ENCODE data around the gene IQCK.

The IQCK gene

DNA sequence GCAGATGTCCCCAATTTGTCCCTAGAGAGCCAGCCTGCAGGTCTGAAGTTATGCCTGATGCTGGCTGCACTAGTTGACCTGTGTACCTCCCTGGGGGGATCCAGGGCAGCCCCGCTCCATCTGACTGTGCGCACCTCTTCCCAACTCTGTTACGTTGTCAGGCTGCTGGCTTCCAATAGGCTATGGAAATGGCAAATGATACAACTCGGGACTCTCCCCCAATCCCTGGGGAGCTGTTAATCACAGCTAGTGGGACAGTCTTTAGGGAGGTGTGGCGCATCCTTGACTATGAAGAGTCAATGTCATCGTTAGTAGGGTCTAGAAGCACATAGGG is 136.4 kb downstream of the IQCK start:
- in situ Hi-C loops (cut with MboI; ENCODE audit: low sequenced_read_pairs): no loop called here

DNA sequence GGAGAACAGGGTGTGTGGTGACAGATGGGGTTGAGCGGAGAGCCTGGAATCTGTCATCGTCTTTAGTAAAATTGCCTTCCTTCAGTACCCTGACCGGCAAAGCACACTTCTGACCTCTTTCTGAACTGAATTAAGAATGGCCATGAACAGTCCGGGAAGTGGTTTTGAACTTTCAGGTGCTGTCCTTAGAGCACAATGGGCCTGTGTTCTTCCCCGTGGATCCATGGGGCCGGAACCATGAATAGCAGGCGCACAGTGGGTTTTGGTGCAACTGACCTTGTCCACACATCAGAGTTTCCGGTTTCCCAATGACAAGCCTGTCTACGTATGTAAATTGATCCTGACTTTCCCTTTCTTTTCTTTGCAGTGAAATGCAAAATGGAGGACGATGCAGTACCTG is 138.0 kb downstream of the IQCK start:
- in situ Hi-C loops (cut with MboI; ENCODE audit: low sequenced_read_pairs): no loop called here

DNA sequence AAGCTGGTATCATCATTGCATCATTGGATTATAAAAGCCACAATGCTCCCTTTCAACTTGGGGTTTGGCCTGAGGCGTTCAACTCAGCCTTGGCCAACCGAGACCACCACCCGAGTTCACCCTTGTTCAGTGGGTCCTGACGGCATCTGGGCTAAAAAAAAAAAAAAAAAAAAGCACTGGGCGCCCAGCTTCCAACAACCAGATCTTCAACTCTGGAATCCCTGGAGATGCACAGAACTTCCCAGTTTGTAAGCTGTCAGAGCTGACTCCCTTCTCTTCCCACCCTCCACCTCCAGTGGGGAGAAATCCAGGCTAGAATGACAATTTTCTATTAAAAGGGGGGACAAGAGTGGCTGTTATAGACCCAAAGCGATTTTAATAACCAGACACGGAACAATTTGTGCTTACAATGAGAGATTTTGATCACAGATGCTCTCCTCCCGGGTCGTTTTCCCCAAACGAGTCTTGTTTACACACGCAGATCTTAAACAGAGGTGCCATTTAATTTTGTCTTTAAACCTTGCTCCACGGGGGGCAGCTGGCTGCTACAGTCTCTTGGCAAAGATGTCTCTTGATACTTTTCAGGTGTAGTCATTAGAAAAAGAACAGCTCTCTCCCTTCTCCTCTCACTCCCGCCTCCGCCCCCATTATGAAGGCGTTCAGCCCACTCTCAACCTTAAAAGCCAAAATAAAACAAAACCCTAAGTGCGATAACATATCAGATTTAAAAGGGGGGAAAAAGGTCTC is 139.7 kb downstream of the IQCK start:
- in situ Hi-C loops (cut with MboI; ENCODE audit: low sequenced_read_pairs): no loop called here

DNA sequence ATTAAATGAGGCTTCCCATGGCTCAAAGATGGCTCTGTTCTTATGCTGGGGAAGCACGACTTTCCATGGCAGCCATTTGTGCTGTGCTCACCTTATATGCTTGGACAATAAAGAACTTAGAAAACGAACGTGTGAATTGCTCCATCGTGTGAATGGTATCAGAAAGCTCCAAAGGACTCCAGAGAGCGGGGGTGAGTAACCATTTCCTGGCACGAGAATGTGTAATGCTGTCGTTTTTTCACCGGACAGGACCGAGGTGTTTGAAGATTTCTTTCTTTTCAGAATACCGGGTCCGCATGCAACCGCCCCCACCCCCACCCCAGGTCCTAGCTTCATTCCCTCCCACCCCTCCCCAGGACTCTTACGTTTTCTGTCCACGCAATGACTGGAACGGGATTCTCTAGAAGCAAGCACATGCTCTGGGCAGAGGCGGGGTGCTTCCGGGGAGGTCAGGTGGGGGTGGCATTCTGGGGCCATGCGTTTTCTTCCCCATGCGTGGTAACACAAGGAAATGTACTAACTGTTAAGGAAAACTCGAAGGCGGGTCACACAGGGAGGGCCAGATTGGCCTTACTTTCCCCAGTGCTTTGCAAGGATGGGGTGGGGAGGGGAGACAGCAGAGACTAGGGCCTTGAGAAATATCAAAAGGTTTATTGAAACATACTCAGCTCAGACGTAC is 140.4 kb downstream of the IQCK start:
- in situ Hi-C loops (cut with MboI; ENCODE audit: low sequenced_read_pairs): no loop called here

DNA sequence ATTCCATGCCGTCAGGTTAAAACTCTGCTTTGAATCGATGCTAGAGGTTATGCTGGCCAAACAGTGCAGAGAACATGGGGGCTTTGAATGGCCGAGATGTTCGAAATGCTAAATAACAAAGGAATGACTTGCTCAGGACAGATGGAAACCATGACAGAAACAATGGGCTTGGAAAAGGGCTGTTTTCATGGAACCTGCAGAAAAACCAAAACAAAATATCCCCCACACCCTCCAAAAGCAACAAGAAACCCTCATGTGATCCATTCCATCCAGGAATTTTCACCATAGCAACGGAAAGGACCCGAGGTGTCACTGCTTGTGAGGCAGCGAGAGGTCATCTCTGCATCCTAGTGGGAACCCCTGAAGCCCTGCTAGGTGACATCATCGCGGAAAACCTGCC is 141.1 kb downstream of the IQCK start:
- in situ Hi-C loops (cut with MboI; ENCODE audit: low sequenced_read_pairs): no loop called here

DNA sequence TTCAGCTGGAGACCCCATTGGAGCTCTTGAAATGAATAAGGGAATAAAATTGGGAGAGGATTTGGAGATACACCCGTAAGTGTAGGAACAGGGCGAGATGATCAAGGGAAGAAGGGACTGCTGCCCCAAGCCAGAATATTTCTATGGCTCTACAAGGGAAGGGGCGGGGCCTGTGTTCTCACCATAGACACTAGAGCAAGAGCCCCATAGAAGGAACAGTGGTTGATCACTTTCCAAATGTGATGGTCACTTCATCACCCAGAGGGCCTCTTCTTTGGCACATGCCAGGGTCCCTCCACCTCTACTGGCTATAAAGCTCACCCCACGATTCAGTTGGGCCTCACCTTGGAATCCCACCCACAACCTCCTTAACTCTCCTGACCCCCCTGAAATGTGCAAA is 141.5 kb downstream of the IQCK start:
- in situ Hi-C loops (cut with MboI; ENCODE audit: low sequenced_read_pairs): no loop called here

DNA sequence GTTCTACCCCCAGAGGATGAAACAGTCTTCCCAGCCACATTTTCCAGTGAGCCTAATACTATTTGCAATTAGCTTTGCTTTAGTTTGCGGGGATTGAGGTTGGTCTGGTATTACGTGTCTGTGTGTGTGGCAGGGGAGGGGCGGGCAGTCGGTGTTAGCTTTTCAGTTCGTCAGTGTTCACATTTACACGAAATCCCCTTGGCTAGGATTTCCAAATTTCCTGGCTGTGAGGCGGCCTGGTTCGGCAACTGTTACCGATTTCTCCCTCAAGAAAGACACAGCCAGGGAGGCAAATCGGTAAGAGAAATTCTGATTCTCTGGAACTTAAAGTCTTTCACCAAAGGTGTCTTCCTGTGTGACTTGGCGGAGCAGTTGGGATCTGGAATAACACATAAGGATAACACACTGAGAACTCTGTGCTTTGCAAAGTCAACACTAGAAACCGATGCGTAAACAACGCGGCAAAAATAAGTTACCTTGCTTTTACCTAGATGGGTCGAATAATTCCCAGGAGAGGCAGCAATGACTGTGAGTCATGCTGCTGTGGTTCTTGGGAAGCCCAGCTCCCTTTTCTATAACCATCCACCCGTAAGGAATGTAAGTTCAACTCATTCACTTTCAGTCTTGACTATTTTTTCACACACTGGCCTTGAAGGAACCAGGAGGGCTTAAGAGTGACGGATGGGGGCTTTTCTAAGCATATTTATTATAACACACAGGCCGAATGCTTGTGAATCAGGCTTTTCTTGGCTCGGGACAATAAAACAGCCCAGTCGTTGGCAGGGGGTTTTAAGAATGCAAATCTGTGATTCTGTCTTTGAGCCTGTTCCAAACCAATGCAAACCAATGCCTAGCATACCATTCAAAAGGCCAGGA is 142.3 kb downstream of the IQCK start:
- in situ Hi-C loops (cut with MboI; ENCODE audit: low sequenced_read_pairs): no loop called here

DNA sequence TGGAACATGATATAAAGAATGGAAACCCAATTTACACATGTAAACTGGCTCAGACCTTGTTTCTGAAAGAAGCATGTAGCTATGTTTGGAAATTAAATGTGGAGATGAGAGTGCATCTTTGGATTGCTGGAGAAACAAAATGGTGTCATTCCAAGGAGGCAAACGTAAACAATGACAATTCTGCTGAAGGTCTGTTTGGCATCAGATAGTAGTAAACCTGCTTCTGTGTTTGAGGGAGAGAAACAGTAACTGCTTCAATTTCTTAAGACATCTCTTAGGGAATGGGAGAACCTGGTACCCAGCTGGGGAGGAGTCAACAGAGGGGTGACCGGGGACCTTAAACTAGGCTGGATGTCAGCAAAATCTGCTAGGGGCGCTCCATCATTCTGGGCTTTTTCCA is 143.1 kb downstream of the IQCK start:
- in situ Hi-C loops (cut with MboI; ENCODE audit: low sequenced_read_pairs): no loop called here

DNA sequence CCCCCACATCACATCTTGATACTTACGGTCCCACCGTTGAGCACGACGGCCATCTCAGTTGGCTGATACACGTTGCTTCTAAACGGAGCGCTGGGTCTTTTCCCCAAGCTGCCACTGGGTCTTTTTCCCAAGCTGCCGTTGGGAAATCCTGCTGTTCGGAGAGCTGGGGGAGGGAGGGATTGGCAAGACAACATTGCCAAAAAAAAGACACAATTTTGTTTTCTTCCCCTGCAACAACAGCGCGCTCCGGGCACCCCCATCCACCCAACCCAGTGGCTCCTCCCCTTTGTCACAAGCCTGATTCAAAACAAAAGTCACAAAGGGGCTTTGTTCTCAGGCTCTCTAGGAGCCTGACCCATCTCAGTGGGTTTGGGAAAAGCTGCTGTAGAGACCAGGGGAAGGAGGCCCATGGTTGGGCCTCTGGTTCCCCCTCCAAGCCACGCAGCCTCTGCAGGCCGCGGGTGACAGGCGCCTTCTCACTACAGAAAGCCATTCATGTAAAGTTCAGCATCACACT is 143.8 kb downstream of the IQCK start:
- in situ Hi-C loops (cut with MboI; ENCODE audit: low sequenced_read_pairs): no loop called here

DNA sequence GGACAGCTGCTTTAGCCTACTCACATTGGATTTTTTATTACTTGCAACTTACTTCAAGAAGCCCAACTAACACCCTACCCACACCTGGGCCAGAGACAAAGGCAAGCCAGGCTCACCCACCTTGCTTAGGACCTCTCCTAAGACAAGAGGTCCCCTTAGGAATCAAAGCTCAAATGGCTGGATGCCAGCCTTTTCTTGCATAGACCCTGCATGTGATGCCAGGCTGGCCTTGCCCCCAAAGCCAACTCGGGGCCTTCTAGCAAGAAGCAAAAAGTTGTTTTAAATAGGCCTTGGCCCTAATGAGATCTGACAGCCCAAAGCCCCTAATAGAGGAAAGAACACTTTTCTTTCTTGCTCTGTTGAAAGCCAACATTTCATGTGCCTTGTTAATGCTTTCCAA is 145.9 kb downstream of the IQCK start:
- in situ Hi-C loops (cut with MboI; ENCODE audit: low sequenced_read_pairs): no loop called here

DNA sequence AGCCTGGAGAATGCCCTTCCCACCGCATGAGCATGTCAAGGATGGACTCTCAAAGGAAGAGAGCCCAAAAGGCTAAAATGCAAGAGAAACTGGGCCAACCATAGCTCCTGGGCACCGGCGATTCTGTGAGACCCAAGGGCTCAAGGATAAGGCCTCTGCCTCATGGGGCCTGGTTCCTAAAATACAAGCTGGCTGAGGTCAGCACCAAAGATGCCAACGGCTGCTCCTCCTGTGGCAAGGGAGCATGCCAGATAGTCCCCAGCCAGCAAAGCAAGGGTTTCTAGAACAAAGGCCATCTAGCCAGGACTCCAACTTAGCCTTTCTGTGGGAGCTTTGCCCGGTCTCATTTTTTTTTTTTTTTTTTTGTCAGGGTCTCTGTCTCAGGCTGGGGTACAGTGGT is 146.5 kb downstream of the IQCK start:
- in situ Hi-C loops (cut with MboI; ENCODE audit: low sequenced_read_pairs): no loop called here

DNA sequence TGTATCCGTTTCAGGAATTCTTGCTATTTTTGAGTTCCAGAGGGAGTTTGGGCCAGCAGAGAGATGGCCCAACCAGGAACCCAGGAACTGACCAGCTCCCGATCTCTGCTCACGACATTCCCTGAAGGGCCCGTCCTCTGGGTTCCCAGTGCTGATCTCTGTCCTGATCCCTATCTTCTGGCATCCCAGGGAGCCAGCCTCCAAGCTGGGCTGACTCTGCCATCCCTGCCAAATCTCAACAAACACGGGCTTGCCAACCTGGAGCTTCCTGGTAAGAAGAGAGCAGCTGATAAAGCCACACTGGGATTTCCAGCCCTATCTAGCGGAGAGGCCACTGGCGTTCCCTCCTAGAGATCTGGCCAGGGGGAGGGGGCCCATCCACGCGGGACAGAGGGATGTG is 150.3 kb downstream of the IQCK start:
- in situ Hi-C loops (cut with MboI; ENCODE audit: low sequenced_read_pairs): no loop called here

DNA sequence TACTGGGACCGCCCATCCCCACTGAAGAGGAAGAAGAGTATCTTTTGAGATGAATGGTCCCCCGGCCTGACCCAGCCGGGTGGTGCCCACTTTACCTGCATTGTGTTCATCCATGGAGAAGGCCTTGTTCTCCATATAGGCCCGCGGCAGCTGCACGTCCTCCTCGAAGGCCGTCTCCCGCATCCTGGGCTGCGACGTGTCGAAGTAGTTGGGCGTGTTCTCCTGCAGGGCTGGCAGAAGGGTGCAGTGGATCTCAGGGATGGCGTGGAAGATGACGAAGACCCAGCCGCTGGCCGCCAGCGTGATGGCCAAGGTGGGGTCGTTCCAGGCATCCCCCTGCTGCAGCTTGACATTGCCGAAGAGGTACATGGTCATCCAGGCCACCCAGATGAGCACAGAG is 153.7 kb downstream of the IQCK start:
- in situ Hi-C loops (cut with MboI; ENCODE audit: low sequenced_read_pairs): no loop called here

DNA sequence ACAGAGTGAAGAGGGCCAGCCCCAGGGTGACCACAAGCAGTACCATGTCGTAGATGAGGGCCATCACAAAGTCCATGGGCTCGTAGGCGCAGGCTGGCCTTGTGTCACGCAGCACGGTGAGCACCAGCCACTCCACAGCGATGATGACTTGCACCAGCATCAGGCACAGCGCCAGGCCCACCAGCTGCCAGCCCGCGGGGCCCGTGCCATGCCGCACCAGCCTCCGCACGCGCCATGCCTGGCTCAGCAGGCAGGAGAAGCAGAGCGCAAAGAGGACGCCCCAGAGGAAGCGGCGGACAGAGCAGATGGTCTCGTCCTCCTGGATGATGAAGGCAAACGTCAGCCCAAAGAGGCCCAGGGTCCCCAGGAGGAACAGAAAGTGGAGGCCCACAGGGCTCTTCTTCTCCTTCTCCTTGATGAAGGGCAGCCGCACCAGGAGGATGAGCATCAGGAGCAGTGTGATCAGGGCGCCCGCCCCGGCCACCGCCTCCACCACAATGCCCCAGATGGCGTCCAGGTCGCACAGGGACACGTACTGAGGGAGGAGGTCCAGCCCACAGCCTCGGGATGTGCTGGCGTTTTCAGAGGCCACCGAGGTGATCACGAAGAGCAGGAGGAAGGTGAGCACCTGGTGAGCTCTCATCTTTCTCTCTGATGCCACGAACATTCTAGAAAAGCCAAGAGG is 154.2 kb downstream of the IQCK start:
- in situ Hi-C loops (cut with MboI; ENCODE audit: low sequenced_read_pairs): no loop called here

DNA sequence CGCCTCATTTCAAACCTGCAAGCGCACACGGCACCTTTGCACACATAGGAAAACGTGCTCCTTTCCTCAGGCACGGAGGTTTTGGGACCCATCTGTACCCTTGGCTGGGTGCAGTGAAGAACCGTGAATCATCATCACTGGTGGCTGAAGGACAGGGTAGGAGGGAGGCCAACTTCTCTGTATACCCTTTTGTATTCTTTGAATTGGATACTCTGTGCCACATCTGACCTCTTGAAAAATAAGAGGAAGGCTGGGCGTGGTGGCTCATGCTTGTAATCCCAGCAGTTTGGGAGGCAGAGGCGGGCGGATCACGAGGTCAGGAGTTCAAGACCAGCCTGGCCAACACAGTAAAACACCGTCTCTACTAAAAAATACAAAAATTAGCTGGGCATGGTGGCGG is 154.9 kb downstream of the IQCK start:
- in situ Hi-C loops (cut with MboI; ENCODE audit: low sequenced_read_pairs): no loop called here

DNA sequence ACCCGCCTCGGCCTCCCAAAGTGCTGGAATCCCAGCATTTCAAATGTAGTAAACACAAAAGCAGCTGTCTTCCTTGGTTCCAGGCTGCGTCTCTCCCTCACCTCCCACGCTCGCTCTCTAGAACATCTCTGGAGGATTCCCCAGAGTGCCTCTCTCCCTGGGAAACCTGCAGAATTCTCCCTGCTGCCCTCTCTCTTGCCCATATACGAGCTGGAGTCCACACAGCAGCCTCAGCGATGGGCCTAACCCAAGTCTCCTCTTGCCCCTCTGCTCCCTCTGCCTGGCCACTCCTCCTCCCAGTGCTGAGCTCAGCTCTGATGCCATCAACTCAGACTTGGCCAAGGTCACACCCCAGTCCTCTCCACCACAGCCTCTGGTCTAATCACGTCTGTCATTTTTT is 156.0 kb downstream of the IQCK start:
- in situ Hi-C loops (cut with MboI; ENCODE audit: low sequenced_read_pairs): no loop called here

DNA sequence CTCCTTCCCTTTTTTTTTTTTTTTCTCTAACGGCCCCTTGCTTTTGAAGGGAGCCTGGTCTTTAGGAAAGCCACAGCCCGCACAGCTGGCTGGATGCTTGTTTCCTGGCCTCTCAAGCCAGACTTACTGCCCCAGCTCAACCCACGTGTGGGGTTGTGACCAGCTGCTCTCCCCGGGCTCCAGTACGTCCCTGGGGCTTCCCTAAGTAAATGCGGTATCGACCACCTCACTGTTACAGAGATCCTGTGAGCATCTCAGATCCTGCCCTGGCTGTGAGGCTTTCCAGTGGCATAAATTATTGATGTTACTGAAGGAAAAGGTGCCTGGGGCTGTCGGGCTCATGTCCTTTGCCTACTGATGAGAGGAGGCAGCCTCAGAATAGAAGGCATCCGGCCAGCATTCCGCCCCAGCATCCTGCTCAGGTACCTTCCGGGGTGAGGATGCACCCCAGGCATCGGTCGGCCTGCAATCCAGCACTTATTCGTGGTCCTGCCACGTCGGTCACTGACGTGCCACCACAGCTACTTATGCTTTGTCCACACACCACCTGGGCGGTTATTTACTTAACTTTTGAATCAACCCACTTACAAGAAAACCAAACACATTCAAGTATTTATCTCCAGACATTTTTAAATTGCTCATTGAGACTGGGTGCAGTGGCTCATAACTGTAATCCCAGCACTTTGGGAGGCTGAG is 156.9 kb downstream of the IQCK start:
- in situ Hi-C loops (cut with MboI; ENCODE audit: low sequenced_read_pairs): no loop called here

DNA sequence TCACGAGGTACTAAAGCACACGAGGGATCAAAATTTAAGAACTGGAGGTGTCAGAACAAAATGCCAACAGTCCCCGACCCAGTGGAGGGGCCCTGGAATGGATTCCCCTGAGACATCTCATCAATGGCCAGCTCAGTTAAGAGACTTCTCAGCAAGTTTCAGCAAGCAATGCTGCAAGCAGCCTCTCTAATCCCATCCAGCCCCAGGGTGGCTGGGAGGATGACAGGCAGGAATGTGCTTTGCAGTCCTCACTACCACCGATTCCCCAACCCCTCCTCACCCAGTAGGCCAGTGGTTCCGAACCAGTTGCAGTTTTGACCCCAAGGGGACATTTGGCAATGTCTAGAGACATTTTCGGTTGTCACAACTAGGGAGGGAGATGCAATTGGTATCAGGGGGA is 157.8 kb downstream of the IQCK start:
- in situ Hi-C loops (cut with MboI; ENCODE audit: low sequenced_read_pairs): no loop called here

DNA sequence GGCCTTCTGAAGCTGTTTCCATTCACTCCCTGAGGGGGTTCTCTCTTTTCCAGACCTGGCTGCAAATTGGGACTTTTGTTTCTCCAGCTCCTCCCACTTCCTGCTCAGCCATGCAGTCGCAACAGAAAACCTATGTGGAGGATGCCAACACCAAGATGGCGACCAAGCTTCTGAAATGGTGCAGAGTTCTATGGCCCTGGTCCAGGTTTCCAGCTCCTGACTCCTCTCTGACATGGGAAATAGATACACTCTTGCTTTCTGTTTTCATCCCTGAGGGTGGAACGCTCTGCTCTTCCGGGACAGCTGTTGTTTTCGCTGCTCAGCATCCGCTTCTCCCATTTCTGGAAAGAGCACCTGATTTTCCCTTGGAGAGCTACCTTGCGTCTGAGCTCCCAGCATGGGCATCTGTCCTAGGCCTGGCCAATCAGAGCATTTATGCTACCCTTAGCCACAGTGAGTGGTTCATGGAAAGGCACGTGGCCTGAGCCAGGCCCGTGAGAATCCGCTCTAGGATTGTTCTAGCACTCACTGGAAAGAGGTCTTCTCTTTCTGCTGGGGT is 158.5 kb downstream of the IQCK start:
- in situ Hi-C loops (cut with MboI; ENCODE audit: low sequenced_read_pairs): no loop called here

DNA sequence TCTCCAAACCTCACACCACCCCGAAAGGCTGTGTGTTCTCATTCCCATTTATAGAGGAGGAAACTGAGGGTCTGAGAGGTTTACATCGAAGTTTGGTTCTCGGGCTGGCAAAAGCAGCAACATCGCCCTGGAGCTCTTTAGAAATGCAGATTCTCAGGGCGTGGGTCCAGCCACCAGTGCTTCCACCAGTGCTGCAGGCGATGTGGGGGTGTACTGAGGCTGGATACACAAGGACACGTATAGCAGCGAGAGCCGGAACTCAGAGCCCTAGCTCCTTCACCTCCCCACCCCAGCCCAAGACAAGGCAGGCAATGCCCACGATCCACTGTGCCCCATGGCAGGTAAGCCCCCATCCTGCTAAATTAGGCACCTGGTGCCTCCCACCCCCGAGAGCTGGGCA is 160.7 kb downstream of the IQCK start:
- in situ Hi-C loops (cut with MboI; ENCODE audit: low sequenced_read_pairs): no loop called here
